Smooth muscle cell (in vitro differentiated cells): ENCODE results near the gene CALN1. TPM values are rescaled to one million over a fixed set of nuclear protein-coding genes. Genes with fewer than 3 reads are reported as not detected.

ENCODE experiments used
- DNase-seq: peaks from one replicate; lab custom pipeline; 2025; ENCODE audit not compliant: unreplicated experiment; lab: John Stamatoyannopoulos, UW
- H2AFZ ChIP-seq: fragments of 200-600 bp; sonication (generic); 2 replicates; pipeline ENCODE4 v1.6.0; 2016; ENCODE audit warnings: antibody characterized with exemption, low read depth, mild to moderate bottlenecking
- H3F3A ChIP-seq: fragments of 200-600 bp; sonication (generic); 2 replicates; pipeline ENCODE4 v1.6.0; 2017; ENCODE audit warnings: antibody characterized with exemption, low read depth
- H3K27ac ChIP-seq: fragments of 200-600 bp; sonication (generic); 2 replicates; pipeline ENCODE4 v1.5.1; 2016; ENCODE audit warnings: low read depth, mild to moderate bottlenecking
- H3K27me3 ChIP-seq: fragments of 200-600 bp; sonication (generic); 2 replicates; pipeline ENCODE4 v1.6.1; 2016; ENCODE audit warnings: low read depth, mild to moderate bottlenecking
- H3K36me3 ChIP-seq: fragments of 200-600 bp; sonication (generic); 2 replicates; pipeline ENCODE4 v1.5.1; 2016; ENCODE audit warnings: low read depth
- H3K4me1 ChIP-seq: fragments of 200-600 bp; sonication (generic); 2 replicates; pipeline ENCODE4 v1.5.1; 2016; ENCODE audit warnings: low read depth
- H3K4me2 ChIP-seq: fragments of 200-600 bp; sonication (generic); 2 replicates; pipeline ENCODE4 v1.6.0; 2016; ENCODE audit warnings: mild to moderate bottlenecking
- H3K4me3 ChIP-seq: fragments of 200-600 bp; sonication (generic); 2 replicates; pipeline ENCODE4 v1.5.1; 2016; ENCODE audit warnings: mild to moderate bottlenecking
- H3K79me2 ChIP-seq: fragments of 200-600 bp; sonication (generic); 2 replicates; pipeline ENCODE4 v1.6.0; 2016; ENCODE audit warnings: low read depth, mild to moderate bottlenecking
- H3K9ac ChIP-seq: fragments of 200-600 bp; sonication (generic); 2 replicates; pipeline ENCODE4 v1.6.0; 2016; ENCODE audit warnings: low read depth
- H3K9me3 ChIP-seq: fragments of 200-600 bp; sonication (generic); replicated peaks from 2 replicates; pipeline ENCODE4 v1.5.1; 2016; ENCODE audit warnings: low read depth
- H4K20me1 ChIP-seq: fragments of 200-600 bp; sonication (generic); 2 replicates; pipeline ENCODE4 v1.6.0; 2016; ENCODE audit warnings: low read depth
- WGBS: methylation state at CpG from one replicate; pipeline ENCODE4 v1.1.7; 2016; ENCODE audit warnings: low lambda C conversion rate; 5-methylcytosine and 5-hydroxymethylcytosine counted together
- polyA plus RNA-seq: library from polyadenylated mRNA; unstranded; fragments of >200 nt; fragmentation: Nextera tagmentation; extraction: Ambion mirVana; gene quantifications from 2 replicates; pipeline ENCODE4 v1.2.1, GENCODE V29; 2016
- total RNA-seq: library from RNA; depleted of rRNA; stranded (reverse); fragments of >200 nt; gene quantifications from 2 replicates; pipeline ENCODE4 v1.2.3, GENCODE V29; 2014
- TF ChIP-seq, protein P1 (sequence below): fragments of 200-600 bp; sonication (generic); IDR thresholded peaks from 2 replicates; pipeline ENCODE4 v1.5.1; 2017; ENCODE audit warnings: borderline replicate concordance, mild to moderate bottlenecking, antibody characterized with exemption; ENCODE audit not compliant: insufficient read depth, poor library complexity, severe bottlenecking

Gene CALN1
- total and polyA plus RNA-seq, 2 experiments from 2014 or later: not detected

DNA sequence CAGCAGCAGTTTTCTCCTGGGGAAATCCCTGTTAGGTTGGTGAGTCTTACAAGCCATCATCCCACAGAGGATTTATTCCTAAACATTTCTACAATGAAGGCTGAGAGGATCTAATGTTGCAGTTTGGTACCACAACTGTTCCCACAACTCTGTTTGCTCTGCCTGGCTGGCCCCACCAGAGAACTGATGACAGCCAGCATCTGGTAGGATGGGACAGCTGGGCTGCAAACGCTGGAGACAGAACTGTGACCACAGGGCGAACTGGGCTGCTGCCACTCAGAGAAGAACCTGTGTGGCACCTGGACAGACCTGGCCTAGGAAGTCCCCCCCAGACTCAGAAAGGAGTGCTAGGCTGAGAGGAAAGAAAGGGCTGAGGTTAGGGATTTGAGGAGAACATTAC is 94.8 kb downstream of the CALN1 start:
- Histone ChIP-seq H3K4me2 (no peak overlapping the region), H3F3A (no peaks in the 10 kb centered on the region), H3K36me3 (no peaks in the 10 kb centered on the region), H3K79me2 (no peaks in the 10 kb centered on the region), H4K20me1 (no peaks in the 10 kb centered on the region), H3K9me3 (no peaks in the 10 kb centered on the region), H3K9ac (no peak overlapping the region), H2AFZ (no peak overlapping the region), H3K27me3 (peaks cover 37% of the 10 kb centered on the region), H3K27ac (no peak overlapping the region), H3K4me3 (no peak overlapping the region), H3K4me1 (no peaks in the 10 kb centered on the region)
- no peak for DNase-seq
- WGBS: 74% methylated on average over 2 of the region's 2 CpGs
- TF ChIP-seq, protein P1, sequence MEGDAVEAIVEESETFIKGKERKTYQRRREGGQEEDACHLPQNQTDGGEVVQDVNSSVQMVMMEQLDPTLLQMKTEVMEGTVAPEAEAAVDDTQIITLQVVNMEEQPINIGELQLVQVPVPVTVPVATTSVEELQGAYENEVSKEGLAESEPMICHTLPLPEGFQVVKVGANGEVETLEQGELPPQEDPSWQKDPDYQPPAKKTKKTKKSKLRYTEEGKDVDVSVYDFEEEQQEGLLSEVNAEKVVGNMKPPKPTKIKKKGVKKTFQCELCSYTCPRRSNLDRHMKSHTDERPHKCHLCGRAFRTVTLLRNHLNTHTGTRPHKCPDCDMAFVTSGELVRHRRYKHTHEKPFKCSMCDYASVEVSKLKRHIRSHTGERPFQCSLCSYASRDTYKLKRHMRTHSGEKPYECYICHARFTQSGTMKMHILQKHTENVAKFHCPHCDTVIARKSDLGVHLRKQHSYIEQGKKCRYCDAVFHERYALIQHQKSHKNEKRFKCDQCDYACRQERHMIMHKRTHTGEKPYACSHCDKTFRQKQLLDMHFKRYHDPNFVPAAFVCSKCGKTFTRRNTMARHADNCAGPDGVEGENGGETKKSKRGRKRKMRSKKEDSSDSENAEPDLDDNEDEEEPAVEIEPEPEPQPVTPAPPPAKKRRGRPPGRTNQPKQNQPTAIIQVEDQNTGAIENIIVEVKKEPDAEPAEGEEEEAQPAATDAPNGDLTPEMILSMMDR: no peak

- no peaks in the 10 kb centered on the region for H3K36me3 ChIP-seq
Measured at GRCh38 chr7:72316148-72316547, 96.0 kb downstream of the CALN1 start.

DNA sequence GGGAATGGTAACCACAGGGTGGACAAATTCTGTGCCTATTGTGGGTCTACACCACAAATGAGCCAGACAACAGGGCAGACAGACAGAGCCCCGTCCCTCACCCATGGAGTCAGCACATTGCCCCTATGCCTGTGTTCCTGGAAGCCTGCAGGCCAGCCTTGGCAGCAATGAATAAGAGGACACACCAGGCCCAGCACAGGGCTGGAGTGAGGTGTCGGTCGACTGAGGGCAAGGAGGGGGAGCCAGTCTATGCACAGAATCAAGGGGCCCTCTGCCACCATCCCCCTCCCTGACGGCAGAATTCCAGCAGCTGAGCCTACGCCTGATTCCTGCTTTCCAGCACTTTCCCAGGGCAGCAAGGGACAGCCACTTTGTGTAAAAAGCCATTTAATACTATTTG is 98.2 kb downstream of the CALN1 start:
- peaks cover 27% of the 10 kb centered on the region for H3K27me3 ChIP-seq
- no peak overlapping the region for H3K4me2 ChIP-seq
- H3K27ac ChIP-seq: no peak overlapping the region
- WGBS: 71% methylated on average over 5 of the region's 5 CpGs
- no peaks in the 10 kb centered on the region for H3K36me3 ChIP-seq
- DNase-seq: no peak
- no peak overlapping the region for H2AFZ ChIP-seq
- H3K79me2 ChIP-seq: no peaks in the 10 kb centered on the region
- no peak overlapping the region for H3K9ac ChIP-seq
- H4K20me1 ChIP-seq: no peaks in the 10 kb centered on the region
- no peaks in the 10 kb centered on the region for H3F3A ChIP-seq
- TF ChIP-seq, protein P1: no peak
- H3K9me3 ChIP-seq: no peaks in the 10 kb centered on the region
- H3K4me1 ChIP-seq: no peaks in the 10 kb centered on the region
- no peak overlapping the region for H3K4me3 ChIP-seq

More at GRCh38 chr7:72316148-72316547, 96.0 kb downstream of the CALN1 start:
- WGBS: 95% methylated on average over 6 of the region's 6 CpGs
- no peak for DNase-seq
- no peaks in the 10 kb centered on the region for H3K4me1 ChIP-seq
- no peak overlapping the region for H2AFZ ChIP-seq
- no peak overlapping the region for H3K4me2 ChIP-seq
- H3K27me3 ChIP-seq: peaks cover 27% of the 10 kb centered on the region
- H3K79me2 ChIP-seq: no peaks in the 10 kb centered on the region
- no peak overlapping the region for H3K4me3 ChIP-seq
- H3K9me3 ChIP-seq: no peaks in the 10 kb centered on the region
- H3K9ac ChIP-seq: no peak overlapping the region
- no peaks in the 10 kb centered on the region for H4K20me1 ChIP-seq
- TF ChIP-seq, protein P1: no peak
- no peak overlapping the region for H3K27ac ChIP-seq
- no peaks in the 10 kb centered on the region for H3F3A ChIP-seq

DNA sequence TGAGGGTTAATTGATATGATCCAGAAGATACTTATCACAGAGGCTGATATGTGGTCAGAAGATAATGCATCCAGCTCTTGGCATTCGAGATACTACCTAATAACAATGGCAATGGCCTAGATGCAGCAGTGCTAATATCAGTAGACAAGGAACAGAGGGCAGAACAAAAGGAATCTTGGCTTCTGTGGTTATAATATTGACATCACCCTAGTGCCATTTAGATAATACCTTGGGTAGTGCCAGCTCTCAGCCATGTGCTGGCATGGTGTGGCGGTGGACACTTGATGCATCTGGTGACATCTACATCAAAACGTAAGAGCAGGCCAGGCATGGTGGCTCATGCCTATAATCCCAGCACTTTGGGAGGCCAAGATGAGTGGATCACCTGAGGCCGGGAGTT is 101.8 kb downstream of the CALN1 start:
- Histone ChIP-seq H3K9me3 (no peaks in the 10 kb centered on the region), H3K36me3 (no peaks in the 10 kb centered on the region), H3K4me1 (no peaks in the 10 kb centered on the region), H3F3A (no peaks in the 10 kb centered on the region), H3K27ac (no peak overlapping the region), H3K4me2 (no peak overlapping the region), H3K4me3 (no peak overlapping the region), H3K27me3 (peaks cover 33% of the 10 kb centered on the region), H3K79me2 (no peaks in the 10 kb centered on the region), H2AFZ (no peak overlapping the region), H4K20me1 (no peaks in the 10 kb centered on the region), H3K9ac (no peak overlapping the region)
- TF ChIP-seq, protein P1: no peak
- WGBS: 93% methylated on average over 4 of the region's 4 CpGs
- DNase-seq: no peak
